Ammon's horn (tissue), 1 donor: ENCODE measurements around the gene MUC15.
"Not testable (repeated sequence)": the region's sequence is repeated elsewhere in the genome, so short reads cannot be mapped to it uniquely, and the experiment has no call there.

Source experiments
- DNase-seq: peaks from one replicate; pipeline ENCODE4 v3.0.0-alpha.2; 2016; ENCODE audit warnings: low spot score

The MUC15 gene

GRCh38 chr11:26571861-26572654, at the start of gene MUC15:
Gene MUC15 (minus strand): TSS chr11:26572263. CDS start chr11:26567094, 5,169 bp downstream.
- DNase-seq, result peak; percentile 5

GRCh38 chr11:26621132-26621531, 49.1 kb upstream of the MUC15 start:
- no peak for DNase-seq

GRCh38 chr11:26620282-26621045, 48.4 kb upstream of the MUC15 start:
- DNase-seq, result no peak

- no peak for DNase-seq
Measured at GRCh38 chr11:26618441-26618840, 46.4 kb upstream of the MUC15 start.

- no peak for DNase-seq
Measured at GRCh38 chr11:26613759-26614158, 41.7 kb upstream of the MUC15 start.

- DNase-seq, result no peak
Measured at GRCh38 chr11:26608507-26609146, 36.6 kb upstream of the MUC15 start.

GRCh38 chr11:26607725-26608506, 35.9 kb upstream of the MUC15 start:
- DNase-seq, result no peak

GRCh38 chr11:26599876-26600434, 27.9 kb upstream of the MUC15 start:
- DNase-seq, result no peak

GRCh38 chr11:26599425-26599824, 27.4 kb upstream of the MUC15 start:
- DNase-seq, result no peak

GRCh38 chr11:26597899-26598298, 25.8 kb upstream of the MUC15 start:
- DNase-seq, result no peak

- DNase-seq, result not testable (repeated sequence)
Measured at GRCh38 chr11:26597049-26597689, 25.1 kb upstream of the MUC15 start.

GRCh38 chr11:26595207-26595865, 23.3 kb upstream of the MUC15 start:
- DNase-seq, result not testable (repeated sequence)

- no peak for DNase-seq
Measured at GRCh38 chr11:26593691-26594090, 21.6 kb upstream of the MUC15 start.

- no peak for DNase-seq
Measured at GRCh38 chr11:26587073-26587472, 15.0 kb upstream of the MUC15 start.

GRCh38 chr11:26584818-26585217, 12.8 kb upstream of the MUC15 start:
- DNase-seq, result no peak

GRCh38 chr11:26583550-26583949, 11.5 kb upstream of the MUC15 start:
- no peak for DNase-seq

- DNase-seq, result no peak
Measured at GRCh38 chr11:26580929-26581328, 8.9 kb upstream of the MUC15 start.

GRCh38 chr11:26579683-26580082, 7.6 kb upstream of the MUC15 start:
- no peak for DNase-seq

- no peak for DNase-seq
Measured at GRCh38 chr11:26578998-26579661, 7.1 kb upstream of the MUC15 start.

- no peak for DNase-seq
Measured at GRCh38 chr11:26575946-26576345, 3.9 kb upstream of the MUC15 start.
